NCI-H1694 (cell line): ENCODE measurements around the gene GASK1B.

ENCODE experiments used
- DNase-seq: peaks from one replicate; lab custom pipeline; 2025; lab: John Stamatoyannopoulos, UW

The GASK1B gene

GRCh38 chr4:158172261-158173258, at the start of gene GASK1B:
TSS of gene GASK1B (minus strand) at chr4:158173025. CDS start at chr4:158171375, 1,650 bp downstream.
- DNase-seq: no peak

GRCh38 chr4:158219623-158220022, 46.8 kb upstream of the GASK1B start:
- DNase-seq: no peak

- DNase-seq: no peak
Observed at GRCh38 chr4:158217763-158218162, 44.9 kb upstream of the GASK1B start.

- DNase-seq: no peak
Observed at GRCh38 chr4:158214856-158215255, 42.0 kb upstream of the GASK1B start.

- DNase-seq: no peak
Observed at GRCh38 chr4:158213466-158213865, 40.6 kb upstream of the GASK1B start.

DNA sequence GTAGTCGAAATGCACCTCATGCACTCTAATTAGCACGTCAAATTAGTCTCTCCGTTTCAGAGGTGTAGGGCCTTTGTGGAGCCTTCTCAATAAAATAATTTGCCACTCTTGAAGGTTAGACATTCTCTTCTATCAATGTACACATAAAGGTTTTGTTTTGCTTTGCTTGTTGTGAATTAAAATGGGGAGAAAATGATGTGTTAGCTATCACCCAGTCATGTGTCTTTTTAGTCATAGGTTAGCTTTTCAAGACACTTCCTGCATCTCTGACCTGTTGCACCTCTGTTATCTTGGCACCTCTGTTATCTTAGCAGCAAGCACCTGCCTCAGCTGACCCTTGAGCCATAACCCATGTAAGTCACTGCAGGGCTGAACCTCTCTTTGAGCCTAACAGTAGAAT, 38.4 kb upstream of the GASK1B start:
- no peak for DNase-seq

- no peak for DNase-seq
Observed at GRCh38 chr4:158209825-158210807, 37.3 kb upstream of the GASK1B start, which contains the start of gene TMEM144. TSS of gene TMEM144 (plus strand) at chr4:158210486. CDS start at chr4:158212668, 2,182 bp downstream.

GRCh38 chr4:158208963-158209640, 36.3 kb upstream of the GASK1B start:
- no peak for DNase-seq

DNA sequence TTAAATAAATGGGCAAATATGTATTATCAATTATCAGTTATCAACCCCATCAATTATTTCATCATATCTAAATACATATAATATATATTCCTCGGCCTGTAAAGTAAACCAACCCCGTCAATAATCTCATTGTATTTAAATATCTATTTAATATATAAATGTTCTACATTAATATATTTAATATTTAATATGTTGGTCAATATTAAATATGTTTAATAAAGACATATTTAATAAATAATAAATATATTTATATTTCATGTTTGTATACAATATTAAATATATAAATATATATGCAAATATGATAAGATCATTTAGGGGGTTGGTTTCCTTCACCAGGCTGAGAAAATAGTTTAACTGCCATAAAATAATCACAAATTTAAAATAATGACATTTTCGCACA, 31.1 kb upstream of the GASK1B start:
- DNase-seq: no peak

- no peak for DNase-seq
Observed at GRCh38 chr4:158203436-158203835, 30.6 kb upstream of the GASK1B start.

DNA sequence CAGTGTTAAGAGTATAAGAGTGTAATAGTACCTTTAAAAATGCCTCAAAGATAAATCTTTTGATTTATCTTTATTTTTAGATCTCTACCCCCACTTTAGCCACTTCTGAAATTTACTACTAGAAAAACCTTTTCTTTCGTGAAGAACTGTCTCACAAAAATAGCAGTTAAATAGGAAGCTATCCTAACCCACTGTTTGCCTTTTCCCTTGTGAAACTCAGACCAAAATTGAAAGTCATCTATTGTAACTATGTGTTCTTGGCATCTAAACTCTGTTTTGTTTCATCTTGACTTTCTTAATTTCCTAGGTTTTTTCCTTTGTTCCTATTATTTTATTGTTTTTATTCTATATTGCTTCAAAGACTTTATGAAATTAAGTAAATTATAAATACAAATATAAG, 29.7 kb upstream of the GASK1B start:
- no peak for DNase-seq

DNA sequence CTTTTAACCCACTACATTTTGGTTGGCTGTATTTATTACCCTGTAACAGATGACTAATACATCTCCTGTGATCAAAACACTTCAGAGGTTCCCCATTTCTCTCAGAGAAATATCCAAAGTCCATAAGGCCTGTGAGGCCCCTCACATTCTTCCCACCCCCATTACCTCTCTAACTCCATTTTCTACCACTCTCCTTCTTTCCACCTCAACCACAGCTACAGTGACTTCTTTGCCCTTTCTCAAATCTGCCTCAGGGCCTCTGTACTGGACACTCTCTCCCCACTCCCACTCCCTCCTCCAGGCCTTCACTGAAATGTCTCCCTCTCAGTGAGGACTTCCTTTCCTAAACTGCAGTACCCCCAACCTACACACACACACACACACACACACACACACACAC, 29.1 kb upstream of the GASK1B start:
- DNase-seq: no peak

- DNase-seq: no peak
Observed at GRCh38 chr4:158201322-158201721, 28.5 kb upstream of the GASK1B start.

DNA sequence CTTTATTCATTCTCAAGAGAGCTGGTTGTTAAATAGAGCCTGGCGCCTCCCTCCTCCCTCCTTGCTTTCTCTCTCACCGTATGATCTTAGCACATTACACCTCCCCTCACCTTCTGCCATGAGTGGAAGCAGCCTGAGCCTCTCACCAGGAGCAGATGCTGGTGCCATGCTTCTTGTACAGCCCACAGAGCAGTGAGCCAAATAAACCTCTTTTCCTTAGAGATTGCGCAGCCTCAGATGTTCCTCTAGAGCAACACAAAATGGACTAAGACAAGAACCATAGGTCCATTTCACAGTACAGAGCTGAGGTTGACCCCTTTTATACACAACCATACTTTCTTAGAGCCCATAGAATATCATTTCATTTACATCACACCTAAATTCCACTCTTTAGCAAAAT, 27.4 kb upstream of the GASK1B start:
- no peak for DNase-seq

- DNase-seq: no peak
Observed at GRCh38 chr4:158197194-158197776, 24.5 kb upstream of the GASK1B start.

- no peak for DNase-seq
Observed at GRCh38 chr4:158195297-158195696, 22.5 kb upstream of the GASK1B start.

GRCh38 chr4:158193171-158193749, 20.4 kb upstream of the GASK1B start:
- DNase-seq: no peak

- DNase-seq: no peak
Observed at GRCh38 chr4:158192439-158193158, 19.8 kb upstream of the GASK1B start.

GRCh38 chr4:158190718-158191117, 17.9 kb upstream of the GASK1B start:
- no peak for DNase-seq

- DNase-seq: no peak
Observed at GRCh38 chr4:158189422-158189821, 16.6 kb upstream of the GASK1B start.
